Stomach (tissue), 9 donors: ENCODE measurements around the gene MSMP. TPM values are rescaled to one million over a fixed set of nuclear protein-coding genes. Genes with fewer than 3 reads are reported as not detected.
A peak's percentile ranks its signal among the peaks of the same experiment; 100 is the strongest.

Source experiments
- DNase-seq, 2 donors: peaks; one replicate each; pipeline versions ENCODE4 v3.0.0 to v3.0.0-alpha.2; 2013 to 2019
- H3K27ac ChIP-seq, 5 donors: fragments of 200-600 bp in 4 of 5; sonication (generic) in 4 of 5; one replicate each; pipeline ENCODE4 v1.5.1; 2013 to 2019; ENCODE audit warnings: mild to moderate bottlenecking in 1 of 5, moderate library complexity in 1 of 5
- H3K27me3 ChIP-seq, 3 donors: fragments of 200-600 bp; sonication (generic); one replicate each; pipeline ENCODE4 v1.5.1; 2017 to 2019; ENCODE audit warnings: mixed run types in 1 of 3
- H3K36me3 ChIP-seq, 4 donors: fragments of 200-600 bp; sonication (generic); 1 replicate in 3 of 4; 2 replicates in 1 of 4; pipeline ENCODE4 v1.5.1; 2016 to 2019
- H3K4me1 ChIP-seq, 4 donors: fragments of 200-600 bp; sonication (generic); one replicate each; pipeline ENCODE4 v1.5.1; 2016 to 2019
- H3K4me3 ChIP-seq, 4 donors: fragments of 200-600 bp; sonication (generic) in 3 of 4; one replicate each; pipeline ENCODE4 v1.5.1; 2016 to 2019; ENCODE audit warnings: mild to moderate bottlenecking in 1 of 4
- H3K9me3 ChIP-seq, 4 donors: fragments of 200-600 bp; sonication (generic); one replicate each; pipeline ENCODE4 v1.5.1; 2016 to 2019
- CTCF ChIP-seq, 7 experiments: fragments of 450-650 bp in 4 of 7; fragments of 200-600 bp in 3 of 7; sonication (generic) in 3 of 7; IDR thresholded peaks; one replicate each; pipeline ENCODE4 v1.5.1; 2016 to 2019; ENCODE audit warnings: antibody characterized with exemption in 7 of 7, control low read depth in 2 of 7, mild to moderate bottlenecking in 1 of 7
- EP300 ChIP-seq: sonication (generic); formaldehyde crosslinking; IDR thresholded peaks from one replicate; pipeline ENCODE4 v1.6.1; 2017; ENCODE audit warnings: antibody characterized with exemption
- POLR2A ChIP-seq, 4 donors: fragments of 450-650 bp; IDR thresholded peaks; one replicate each; pipeline ENCODE4 v1.6.1; 2016; ENCODE audit warnings: antibody characterized with exemption in 4 of 4, control low read depth in 2 of 4, mild to moderate bottlenecking in 1 of 4, moderate library complexity in 1 of 4
- POLR2AphosphoS5 ChIP-seq, 3 donors: sonication (generic); formaldehyde crosslinking; IDR thresholded peaks; one replicate each; pipeline ENCODE4 v1.6.1; 2016; ENCODE audit warnings: antibody characterized with exemption in 3 of 3
- WGBS, 5 donors: extraction: QIAGEN DNeasy Blood & Tissue Kit in 3 of 5; methylation state at CpG; one replicate each; pipeline versions ENCODE4 v1.1.5 to v1.1.7; 2013 to 2018; 5-methylcytosine and 5-hydroxymethylcytosine counted together
- intact Hi-C: fragments of 100-400 bp; cut with DNase I; formaldehyde crosslinking; loops from one replicate; pipeline ENCODE4 v1.15.1; 2023; ENCODE audit warnings: low total_unique reads
- polyA plus RNA-seq, 3 donors: library from polyadenylated mRNA; stranded (reverse); fragments of 200-250 nt; gene quantifications; one replicate each; pipeline ENCODE4 v1.2.3, GENCODE V29; 2013
- total RNA-seq, 5 donors: library from RNA; depleted of rRNA; stranded (reverse); fragments of >200 nt; gene quantifications; one replicate each; pipeline versions ENCODE4 v1.1.0 to v1.2.3, GENCODE V29; 2014 to 2016
- donor health status: healthy with polysubstance abuse.
- donor health status: Bipolar disorder and iron deficiency.
- donor health status: healthy.

Gene MSMP
- total and polyA plus RNA-seq, 8 donors: 0.35 TPM; not detected in 7

GRCh38 chr9:35710818-35711500 lies 43.1 kb downstream of the MSMP start:
- no peaks in the 10 kb centered on the region for H3K4me1 ChIP-seq
- H3K9me3 ChIP-seq: no peaks in the 10 kb centered on the region
- H3K27ac ChIP-seq: peak overlapping the region in 3 of 5 donors; percentile 6 to 72 (median 10)
- 65 to 85% (median 71%) methylated on average over 7 of the region's 7 CpGs for WGBS, 5 donors
- no peak for DNase-seq
- H3K36me3 ChIP-seq: peaks cover 96 to 100% (median 100%) of the 10 kb centered on the region in 4 donors
- no peaks in the 10 kb centered on the region for H3K27me3 ChIP-seq
- H3K4me3 ChIP-seq: no peak overlapping the region
- TF ChIP-seq EP300: no peak
- no peak for TF ChIP-seq CTCF (IDR thresholded peaks at IDR 0.05)
- TF ChIP-seq POLR2AphosphoS5 (IDR thresholded peaks at IDR 0.05): no peak
- TF ChIP-seq POLR2A (IDR thresholded peaks at IDR 0.05): no peak
- intact Hi-C loops: no loop called here

DNA sequence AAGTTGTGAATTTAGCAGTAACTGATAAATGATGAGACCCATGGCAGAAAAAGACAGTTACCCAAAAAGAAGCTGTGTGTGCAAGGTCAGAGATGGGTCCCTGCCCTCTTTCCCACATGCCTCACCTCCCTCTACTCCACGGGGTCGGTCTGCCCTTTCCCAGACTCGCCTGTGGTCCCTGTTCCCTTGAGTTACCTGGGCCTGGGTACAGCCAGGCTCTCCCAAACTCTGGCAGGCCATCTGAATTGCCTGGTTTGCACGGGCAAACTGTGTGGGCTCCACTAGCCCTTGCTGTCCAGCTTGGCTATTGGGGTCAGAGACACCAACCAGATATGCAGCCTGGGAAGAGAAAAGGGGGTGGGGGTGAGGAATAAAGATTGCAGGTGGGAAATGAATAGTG lies 45.9 kb downstream of the MSMP start:
- peaks cover 97 to 100% (median 100%) of the 10 kb centered on the region in 4 donors for H3K36me3 ChIP-seq
- DNase-seq: no peak
- H3K4me1 ChIP-seq: no peaks in the 10 kb centered on the region
- no peak overlapping the region for H3K4me3 ChIP-seq
- intact Hi-C loops: no loop called here
- TF ChIP-seq CTCF (IDR thresholded peaks at IDR 0.05) (no peak), POLR2A (IDR thresholded peaks at IDR 0.05) (no peak), EP300 (no peak), POLR2AphosphoS5 (IDR thresholded peaks at IDR 0.05) (no peak)
- H3K27ac ChIP-seq: peak overlapping the region in 1 of 5 donors; percentile 97
- WGBS, 5 donors: 86 to 96% (median 93%) methylated on average over 4 of the region's 4 CpGs
- no peaks in the 10 kb centered on the region for H3K9me3 ChIP-seq
- no peaks in the 10 kb centered on the region for H3K27me3 ChIP-seq

- DNase-seq: no peak
- peaks cover 97 to 100% (median 100%) of the 10 kb centered on the region in 4 donors for H3K36me3 ChIP-seq
- H3K27ac ChIP-seq: peak overlapping the region in 1 of 5 donors; percentile 97
- no peaks in the 10 kb centered on the region for H3K27me3 ChIP-seq
- no peaks in the 10 kb centered on the region for H3K9me3 ChIP-seq
- H3K4me1 ChIP-seq: no peaks in the 10 kb centered on the region
- H3K4me3 ChIP-seq: no peak overlapping the region
- TF ChIP-seq POLR2A (IDR thresholded peaks at IDR 0.05) (no peak), POLR2AphosphoS5 (IDR thresholded peaks at IDR 0.05) (no peak), CTCF (IDR thresholded peaks at IDR 0.05) (no peak), EP300 (no peak)
- WGBS, 5 donors: 85 to 93% (median 92%) methylated on average over 5 to 10 of the region's 10 CpGs
- intact Hi-C loops: no loop called here
Observed at GRCh38 chr9:35706951-35707350, 47.1 kb downstream of the MSMP start.

GRCh38 chr9:35705836-35706430 lies 48.1 kb downstream of the MSMP start:
- H3K36me3 ChIP-seq: peaks cover 97 to 100% (median 100%) of the 10 kb centered on the region in 4 donors
- intact Hi-C loops: no loop called here

More at GRCh38 chr9:35705836-35706430, 48.1 kb downstream of the MSMP start:
- DNase-seq: no peak
- H3K27ac ChIP-seq: peak overlapping the region in 1 of 5 donors; percentile 97
- no peaks in the 10 kb centered on the region for H3K27me3 ChIP-seq
- 89 to 96% (median 92%) methylated on average over 7 of the region's 7 CpGs for WGBS, 5 donors
- H3K4me3 ChIP-seq: no peak overlapping the region
- no peaks in the 10 kb centered on the region for H3K4me1 ChIP-seq
- no peak for TF ChIP-seq POLR2AphosphoS5 (IDR thresholded peaks at IDR 0.05)
- no peak for TF ChIP-seq POLR2A (IDR thresholded peaks at IDR 0.05)
- TF ChIP-seq EP300: no peak
- TF ChIP-seq CTCF (IDR thresholded peaks at IDR 0.05): no peak
- no peaks in the 10 kb centered on the region for H3K9me3 ChIP-seq
